ENCODE measurements around the gene LPCAT3. TPM values are rescaled to one million over a fixed set of nuclear protein-coding genes. Genes with fewer than 3 reads are reported as not detected.
A peak's percentile ranks its signal among the peaks of the same experiment; 100 is the strongest.

LPCAT3 gene
- total RNA-seq, 4 donors from 2014 or later: 23.7 to 33.7 (median 26.6) TPM

DNA sequence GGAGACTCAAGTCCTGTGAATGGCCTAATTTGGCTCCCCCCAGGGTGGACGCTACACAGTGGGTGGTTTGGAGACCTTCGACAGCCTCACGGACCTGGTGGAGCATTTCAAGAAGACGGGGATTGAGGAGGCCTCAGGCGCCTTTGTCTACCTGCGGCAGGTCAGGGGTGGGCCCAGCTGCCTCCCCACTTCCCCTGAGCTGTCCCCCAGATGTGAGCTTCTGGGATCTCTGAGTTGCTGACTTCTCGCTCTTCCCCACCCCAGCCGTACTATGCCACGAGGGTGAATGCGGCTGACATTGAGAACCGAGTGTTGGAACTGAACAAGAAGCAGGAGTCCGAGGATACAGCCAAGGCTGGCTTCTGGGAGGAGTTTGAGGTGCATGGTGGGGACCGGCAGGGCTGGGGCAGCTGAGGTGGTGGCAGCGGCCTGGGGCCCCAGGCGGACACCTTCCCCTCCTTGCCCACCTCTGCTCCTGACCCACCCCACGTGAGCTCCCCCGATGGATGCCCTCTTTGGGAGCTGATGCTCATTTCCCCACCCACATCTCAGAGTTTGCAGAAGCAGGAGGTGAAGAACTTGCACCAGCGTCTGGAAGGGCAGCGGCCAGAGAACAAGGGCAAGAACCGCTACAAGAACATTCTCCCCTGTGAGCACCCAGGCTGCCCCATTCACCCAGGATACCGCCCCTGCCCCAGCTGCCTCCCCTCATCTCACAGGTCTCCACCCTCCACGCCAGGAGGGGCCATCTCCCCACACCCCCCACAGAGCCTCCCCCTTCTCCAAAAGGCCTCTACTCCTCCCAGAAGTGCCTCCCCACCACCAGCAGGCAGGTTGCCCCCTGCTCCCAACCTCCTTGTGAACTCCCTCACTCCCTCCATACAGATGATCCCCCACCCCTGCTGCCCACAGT, 62.9 kb downstream of the LPCAT3 start:
- Histone ChIP-seq H3K4me1 (peaks cover 0 to 28% (median 0%) of the 10 kb centered on the region in 3 donors), H3K27ac (no peak overlapping the region), H3K36me3 (no peaks in the 10 kb centered on the region), H3K27me3 (no peaks in the 10 kb centered on the region), H3K9me3 (no peaks in the 10 kb centered on the region), H3K4me3 (no peak overlapping the region)
- TF ChIP-seq EP300 (IDR thresholded peaks at IDR 0.05) (no peak), POLR2AphosphoS5 (IDR thresholded peaks at IDR 0.05) (no peak), POLR2A (IDR thresholded peaks at IDR 0.05) (no peak)
- TF ChIP-seq, protein P1, sequence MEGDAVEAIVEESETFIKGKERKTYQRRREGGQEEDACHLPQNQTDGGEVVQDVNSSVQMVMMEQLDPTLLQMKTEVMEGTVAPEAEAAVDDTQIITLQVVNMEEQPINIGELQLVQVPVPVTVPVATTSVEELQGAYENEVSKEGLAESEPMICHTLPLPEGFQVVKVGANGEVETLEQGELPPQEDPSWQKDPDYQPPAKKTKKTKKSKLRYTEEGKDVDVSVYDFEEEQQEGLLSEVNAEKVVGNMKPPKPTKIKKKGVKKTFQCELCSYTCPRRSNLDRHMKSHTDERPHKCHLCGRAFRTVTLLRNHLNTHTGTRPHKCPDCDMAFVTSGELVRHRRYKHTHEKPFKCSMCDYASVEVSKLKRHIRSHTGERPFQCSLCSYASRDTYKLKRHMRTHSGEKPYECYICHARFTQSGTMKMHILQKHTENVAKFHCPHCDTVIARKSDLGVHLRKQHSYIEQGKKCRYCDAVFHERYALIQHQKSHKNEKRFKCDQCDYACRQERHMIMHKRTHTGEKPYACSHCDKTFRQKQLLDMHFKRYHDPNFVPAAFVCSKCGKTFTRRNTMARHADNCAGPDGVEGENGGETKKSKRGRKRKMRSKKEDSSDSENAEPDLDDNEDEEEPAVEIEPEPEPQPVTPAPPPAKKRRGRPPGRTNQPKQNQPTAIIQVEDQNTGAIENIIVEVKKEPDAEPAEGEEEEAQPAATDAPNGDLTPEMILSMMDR (IDR thresholded peaks at IDR 0.05): no peak
- 73 to 90% methylated on average over 3 to 4 of the region's 22 CpGs for WGBS, 2 donors (ENCODE audit: low coverage in 1 of 2)
- no peak for ATAC-seq

GRCh38 chr12:6954316-6955107, 63.8 kb downstream of the LPCAT3 start:
- no peak for TF ChIP-seq POLR2AphosphoS5 (IDR thresholded peaks at IDR 0.05)
- no peak for TF ChIP-seq POLR2A (IDR thresholded peaks at IDR 0.05)
- WGBS, 2 donors (ENCODE audit: low coverage in 1 of 2): 55 to 72% methylated on average over 2 to 6 of the region's 21 CpGs
- Histone ChIP-seq H3K36me3 (no peaks in the 10 kb centered on the region), H3K27ac (peak overlapping the region in 1 of 4 donors; percentile 40), H3K4me1 (peaks cover 0 to 20% (median 0%) of the 10 kb centered on the region in 3 donors), H3K4me3 (no peak overlapping the region), H3K9me3 (no peaks in the 10 kb centered on the region), H3K27me3 (no peaks in the 10 kb centered on the region)
- ATAC-seq: no peak

DNA sequence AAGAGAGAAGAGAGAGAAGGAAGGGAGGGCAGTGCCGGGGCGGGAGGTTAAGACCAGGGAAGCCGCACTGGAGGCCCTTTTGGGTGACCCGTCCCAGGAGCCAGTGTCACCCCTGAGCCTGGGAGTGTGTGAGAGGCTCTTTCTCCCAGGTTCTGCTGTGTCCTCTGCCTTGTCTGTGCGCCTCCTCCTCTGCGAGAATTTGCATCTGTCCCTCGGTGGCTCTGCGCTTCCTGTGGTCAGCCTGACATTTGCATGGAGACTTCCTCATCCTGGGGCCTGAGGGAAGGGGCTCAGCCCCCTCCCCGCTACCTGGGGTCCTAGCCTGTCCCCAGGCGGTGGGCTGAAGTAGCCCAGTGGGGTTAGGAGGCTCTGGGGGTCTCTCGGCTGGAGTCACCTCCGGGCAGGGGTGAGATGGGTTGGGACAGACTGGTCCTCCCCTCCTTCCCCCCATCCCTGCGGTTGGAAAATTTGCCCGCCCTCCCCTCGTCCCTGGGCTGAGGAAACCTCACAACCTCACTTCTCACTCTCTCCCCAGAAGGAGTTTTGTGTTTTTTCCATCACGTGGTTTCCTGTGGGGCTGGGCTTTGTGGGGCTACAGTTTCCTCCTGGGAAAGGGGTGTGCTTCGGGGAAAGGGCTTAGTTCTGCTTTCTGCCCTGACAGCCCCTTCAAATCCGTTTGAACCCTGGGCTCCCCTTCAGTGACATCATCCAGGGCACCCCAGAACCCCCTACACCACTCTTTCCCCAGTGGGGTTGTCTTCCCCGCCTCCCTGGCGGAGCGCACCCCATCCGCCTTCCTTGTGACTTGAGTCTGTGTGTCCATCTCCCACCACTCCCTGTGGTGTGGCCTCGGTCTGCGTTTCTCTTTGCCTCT, 64.6 kb downstream of the LPCAT3 start:
- peak; percentile 54 for ATAC-seq
- WGBS, 2 donors (ENCODE audit: low coverage in 1 of 2): 43 to 51% methylated on average over 10 to 13 of the region's 24 CpGs
- TF ChIP-seq POLR2AphosphoS5 (IDR thresholded peaks at IDR 0.05) (no peak), POLR2A (IDR thresholded peaks at IDR 0.05) (no peak), EP300 (IDR thresholded peaks at IDR 0.05) (no peak)
- TF ChIP-seq, protein P1 (IDR thresholded peaks at IDR 0.05): no peak
- no peaks in the 10 kb centered on the region for H3K36me3 ChIP-seq
- peak overlapping the region in 2 of 4 donors; percentile 31 to 69 for H3K27ac ChIP-seq
- H3K4me1 ChIP-seq: peaks cover 0 to 13% (median 0%) of the 10 kb centered on the region in 3 donors
- no peaks in the 10 kb centered on the region for H3K9me3 ChIP-seq
- no peaks in the 10 kb centered on the region for H3K27me3 ChIP-seq
- H3K4me3 ChIP-seq: peak overlapping the region in 1 of 2 donors; percentile 43

DNA sequence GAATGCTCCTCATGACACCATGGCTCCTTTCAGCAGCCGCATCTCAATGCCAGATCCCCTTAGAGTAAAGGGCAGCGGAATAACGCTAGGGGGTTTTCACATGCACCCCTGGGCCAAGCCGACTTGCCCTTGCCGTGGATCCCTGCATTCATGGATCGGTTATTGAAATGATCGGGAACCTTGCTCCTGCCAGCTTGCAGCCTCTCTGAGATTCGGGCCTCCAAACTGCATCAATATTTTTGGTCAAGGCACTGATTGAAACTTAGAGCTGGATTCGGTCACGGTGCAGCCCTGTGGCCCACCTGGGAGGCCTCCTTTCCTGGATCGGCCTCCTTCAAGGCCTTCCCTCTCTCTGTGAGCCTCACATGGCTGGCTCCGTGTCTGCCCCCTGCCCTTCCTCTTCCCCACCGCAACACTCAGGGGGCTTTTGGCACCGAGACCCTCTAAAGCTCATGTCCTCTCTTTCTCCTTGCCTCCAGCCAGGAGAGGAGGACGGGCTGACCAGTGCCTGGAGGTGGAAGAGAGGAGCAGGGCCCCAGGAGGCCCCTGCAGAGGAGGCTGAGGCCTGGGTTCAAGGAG, 65.3 kb downstream of the LPCAT3 start:
- H3K27ac ChIP-seq: peak overlapping the region in 2 of 4 donors; percentile 31 to 69
- H3K36me3 ChIP-seq: no peaks in the 10 kb centered on the region
- H3K9me3 ChIP-seq: no peaks in the 10 kb centered on the region
- H3K4me1 ChIP-seq: peaks cover 0 to 8% (median 0%) of the 10 kb centered on the region in 3 donors
- WGBS, 2 donors (ENCODE audit: low coverage in 1 of 2): 80% methylated on average over 2 of the region's 15 CpGs; no CpG with 5 or more reads in 1 of the 2 donors
- TF ChIP-seq POLR2AphosphoS5 (IDR thresholded peaks at IDR 0.05): no peak
- H3K27me3 ChIP-seq: no peaks in the 10 kb centered on the region
- no peak for ATAC-seq
- H3K4me3 ChIP-seq: peak overlapping the region in 1 of 2 donors; percentile 43

GRCh38 chr12:6952121-6952862, 66.0 kb downstream of the LPCAT3 start:
- TF ChIP-seq EP300 (IDR thresholded peaks at IDR 0.05) (no peak), POLR2A (IDR thresholded peaks at IDR 0.05) (no peak), POLR2AphosphoS5 (IDR thresholded peaks at IDR 0.05) (no peak)
- TF ChIP-seq, protein P1 (IDR thresholded peaks at IDR 0.05): no peak
- Histone ChIP-seq H3K27ac (peak overlapping the region in 2 of 4 donors; percentile 56 to 69), H3K4me1 (peaks cover 0 to 8% (median 0%) of the 10 kb centered on the region in 3 donors), H3K36me3 (peaks cover 0 to 2% of the 10 kb centered on the region in 2 donors), H3K27me3 (no peaks in the 10 kb centered on the region), H3K4me3 (peak overlapping the region in 1 of 2 donors; percentile 43), H3K9me3 (no peaks in the 10 kb centered on the region)
- ATAC-seq: no peak
- 46 to 80% methylated on average over 1 to 3 of the region's 22 CpGs for WGBS, 2 donors (ENCODE audit: low coverage in 1 of 2)
